ENCODE measurements around the gene MEOX2.

GRCh38 chr7:15650787-15651186, 35.7 kb downstream of the MEOX2 start:
- TF ChIP-seq CTCF (IDR thresholded peaks at IDR 0.05; ENCODE audit: low read depth, low read length) (no peak), MAX (IDR thresholded peaks at IDR 0.05; ENCODE audit: low read depth, low read length) (no peak)

Data from NB4 (cell line).